A673 (cell line): Measurements from ENCODE around the gene RAB9B. TPM values are rescaled to one million over a fixed set of nuclear protein-coding genes. Genes with fewer than 3 reads are reported as not detected.

Source experiments
- BruUV-seq: library from RNA; stranded (reverse); fragments of 400-500 nt; replicated peaks from 2 replicates; lab custom pipeline; 2021; lab: Mats Ljungman, UMichigan
- CTCF ChIA-PET: fragments of 300-600 bp; sonication (Branson Sonifier 250); formaldehyde crosslinking; loops from one replicate; lab custom pipeline; 2022; ENCODE audit warnings: antibody characterized with exemption; lab: Charles Lee
- POLR2A ChIA-PET: fragments of 300-600 bp; sonication (Branson Sonifier 250); formaldehyde crosslinking; loops from one replicate; lab custom pipeline; 2022; ENCODE audit warnings: antibody characterized with exemption; ENCODE audit not compliant: low non-redundant PET; lab: Charles Lee
- DNase-seq: peaks from one replicate; pipeline ENCODE4 v3.0.0-alpha.2; 2015; ENCODE audit warnings: low spot score
- H3K27ac ChIP-seq: fragments of 200-600 bp; sonication (generic); 2 replicates; pipeline ENCODE4 v1.5.1; 2016; ENCODE audit warnings: mixed run types, low read depth, mild to moderate bottlenecking, mixed read lengths, antibody characterized with exemption, low read length; ENCODE audit not compliant: poor library complexity, severe bottlenecking
- H3K27me3 ChIP-seq: fragments of 200-600 bp; sonication (generic); replicated peaks from 2 replicates; pipeline ENCODE4 v1.6.1; 2017; ENCODE audit warnings: mixed run types, low read depth, mild to moderate bottlenecking, mixed read lengths, antibody characterized with exemption, low read length; ENCODE audit not compliant: insufficient read depth, poor library complexity
- H3K36me3 ChIP-seq: fragments of 200-600 bp; sonication (generic); 2 replicates; pipeline ENCODE4 v1.6.1; 2016; ENCODE audit warnings: mixed run types, mild to moderate bottlenecking, mixed read lengths, antibody characterized with exemption, low read length; ENCODE audit not compliant: insufficient read depth, poor library complexity, severe bottlenecking
- H3K4me1 ChIP-seq: fragments of 200-600 bp; sonication (generic); 2 replicates; pipeline ENCODE4 v1.6.1; 2017; ENCODE audit warnings: mixed run types, mild to moderate bottlenecking, mixed read lengths, antibody characterized with exemption, low read length; ENCODE audit not compliant: insufficient read depth, poor library complexity, severe bottlenecking
- H3K4me3 ChIP-seq: fragments of 200-600 bp; sonication (generic); 2 replicates; pipeline ENCODE4 v1.5.1; 2016; ENCODE audit warnings: low read depth, mixed run types, mild to moderate bottlenecking, mixed read lengths, low read length; ENCODE audit not compliant: poor library complexity, severe bottlenecking
- H3K9me3 ChIP-seq: fragments of 200-600 bp; sonication (generic); 2 replicates; pipeline ENCODE4 v1.6.1; 2016; ENCODE audit warnings: mixed run types, low read depth, mild to moderate bottlenecking, mixed read lengths, antibody characterized with exemption, low read length; ENCODE audit not compliant: poor library complexity, severe bottlenecking
- EZH2 ChIP-seq: fragments of 200-600 bp; sonication (generic); IDR thresholded peaks from 2 replicates; pipeline ENCODE4 v1.6.1; 2017; ENCODE audit warnings: borderline replicate concordance, low read depth, mild to moderate bottlenecking, mixed read lengths, antibody characterized with exemption, low read length; ENCODE audit not compliant: poor library complexity, severe bottlenecking
- intact Hi-C: fragments of 100-400 bp; cut with micrococcal nuclease; formaldehyde crosslinking; loops from one replicate; pipeline ENCODE4 v1.10.0; 2022; ENCODE audit not compliant: unreplicated experiment
- total RNA-seq: library from RNA; stranded (reverse); gene quantifications from 2 replicates; pipeline ENCODE4 v1.2.3, GENCODE V29; 2021
- TF ChIP-seq, protein P1 (sequence below): fragments of 300-800, 200-600 bp; sonication (generic); conservative IDR thresholded peaks from 2 replicates; pipeline ENCODE4 v1.5.1; 2017; ENCODE audit warnings: low read depth, mild to moderate bottlenecking, antibody characterized with exemption, low read length, moderate library complexity, mixed read lengths

RAB9B gene
- total RNA-seq, 1 experiment from 2014 or later: 0.67 TPM

GRCh38 chrX:103811858-103812257 is 20.2 kb downstream of the RAB9B start:
- no peaks in the 10 kb centered on the region for H3K36me3 ChIP-seq
- H3K4me3 ChIP-seq: no peak overlapping the region
- H3K27me3 ChIP-seq: no peaks in the 10 kb centered on the region
- H3K27ac ChIP-seq: no peak overlapping the region
- ChIA-PET CTCF (no interaction called here), POLR2A (no interaction called here)
- no peak for DNase-seq
- TF ChIP-seq, protein P1, sequence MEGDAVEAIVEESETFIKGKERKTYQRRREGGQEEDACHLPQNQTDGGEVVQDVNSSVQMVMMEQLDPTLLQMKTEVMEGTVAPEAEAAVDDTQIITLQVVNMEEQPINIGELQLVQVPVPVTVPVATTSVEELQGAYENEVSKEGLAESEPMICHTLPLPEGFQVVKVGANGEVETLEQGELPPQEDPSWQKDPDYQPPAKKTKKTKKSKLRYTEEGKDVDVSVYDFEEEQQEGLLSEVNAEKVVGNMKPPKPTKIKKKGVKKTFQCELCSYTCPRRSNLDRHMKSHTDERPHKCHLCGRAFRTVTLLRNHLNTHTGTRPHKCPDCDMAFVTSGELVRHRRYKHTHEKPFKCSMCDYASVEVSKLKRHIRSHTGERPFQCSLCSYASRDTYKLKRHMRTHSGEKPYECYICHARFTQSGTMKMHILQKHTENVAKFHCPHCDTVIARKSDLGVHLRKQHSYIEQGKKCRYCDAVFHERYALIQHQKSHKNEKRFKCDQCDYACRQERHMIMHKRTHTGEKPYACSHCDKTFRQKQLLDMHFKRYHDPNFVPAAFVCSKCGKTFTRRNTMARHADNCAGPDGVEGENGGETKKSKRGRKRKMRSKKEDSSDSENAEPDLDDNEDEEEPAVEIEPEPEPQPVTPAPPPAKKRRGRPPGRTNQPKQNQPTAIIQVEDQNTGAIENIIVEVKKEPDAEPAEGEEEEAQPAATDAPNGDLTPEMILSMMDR: no peak
- TF ChIP-seq EZH2: no peak
- no TSS peak for BruUV-seq
- H3K4me1 ChIP-seq: no peaks in the 10 kb centered on the region
- H3K9me3 ChIP-seq: no peaks in the 10 kb centered on the region
- intact Hi-C loops: loop anchor here (2.0 kb wide), 1 partner anchor 273 kb away; no protein-coding TSS in a partner anchor

DNA sequence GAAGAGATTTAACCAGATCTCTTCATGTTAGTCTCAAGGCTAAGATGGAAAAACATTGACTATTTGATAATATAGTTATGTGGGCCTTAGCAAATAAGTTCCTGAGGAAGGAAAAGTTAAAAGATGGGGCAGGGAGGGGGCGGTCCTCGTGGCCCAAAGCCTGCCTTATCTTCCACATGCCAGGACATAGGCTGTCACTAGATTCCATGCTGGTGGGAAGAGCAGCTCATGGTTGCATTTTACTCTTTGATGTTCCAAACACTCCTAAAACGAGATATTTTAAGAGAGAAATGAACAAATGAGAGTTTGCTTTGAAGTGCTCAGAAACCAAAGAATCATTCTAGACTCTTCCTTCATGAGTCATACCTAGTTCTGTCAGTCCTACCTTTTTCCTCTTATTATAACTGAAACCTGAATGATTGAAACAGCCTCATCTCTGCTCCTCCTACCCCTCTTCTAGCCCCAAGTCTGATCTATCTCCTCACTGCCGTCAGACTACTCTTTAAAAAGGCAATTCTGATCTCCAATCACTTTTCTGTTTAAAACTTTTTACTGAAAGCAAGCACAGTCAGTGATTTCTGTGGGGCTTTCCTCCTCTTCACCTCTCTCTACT is 25.1 kb downstream of the RAB9B start:
- intact Hi-C loops: no loop called here
- no peak overlapping the region for H3K4me3 ChIP-seq
- H3K9me3 ChIP-seq: no peaks in the 10 kb centered on the region
- DNase-seq: no peak
- POLR2A ChIA-PET: no interaction called here
- TF ChIP-seq EZH2: no peak
- TF ChIP-seq, protein P1: no peak
- H3K4me1 ChIP-seq: no peaks in the 10 kb centered on the region
- H3K27ac ChIP-seq: no peak overlapping the region
- CTCF ChIA-PET: no interaction called here
- H3K27me3 ChIP-seq: peaks cover 16% of the 10 kb centered on the region
- BruUV-seq: no TSS peak
- H3K36me3 ChIP-seq: no peaks in the 10 kb centered on the region

DNA sequence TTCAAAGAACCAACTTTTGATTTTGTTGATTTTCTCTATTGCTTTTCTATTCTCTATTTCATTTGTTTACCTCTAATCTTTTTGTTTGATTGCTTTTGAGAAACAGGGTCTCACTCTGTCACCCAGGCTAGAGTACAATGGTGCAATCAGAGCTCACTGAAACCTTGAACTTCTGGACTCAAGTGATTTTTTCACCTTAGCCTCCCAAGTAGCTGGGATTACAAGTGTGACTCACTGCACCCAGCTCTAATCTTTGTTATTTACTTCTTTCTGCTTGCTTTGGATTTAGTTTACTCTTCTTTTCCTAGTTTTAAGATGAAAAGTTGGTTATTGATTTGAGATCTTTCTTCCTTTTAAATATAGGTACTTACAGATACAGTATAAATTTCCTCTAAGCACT is 26.2 kb downstream of the RAB9B start:
- no peaks in the 10 kb centered on the region for H3K9me3 ChIP-seq

More for the DNA sequence above, 26.2 kb downstream of the RAB9B start:
- POLR2A ChIA-PET: no interaction called here
- Histone ChIP-seq H3K4me3 (no peak overlapping the region), H3K36me3 (no peaks in the 10 kb centered on the region), H3K27ac (no peak overlapping the region), H3K4me1 (no peaks in the 10 kb centered on the region), H3K27me3 (peaks cover 22% of the 10 kb centered on the region)
- intact Hi-C loops: no loop called here
- CTCF ChIA-PET: no interaction called here
- no peak for DNase-seq
- TF ChIP-seq EZH2: no peak
- TF ChIP-seq, protein P1: no peak
- no TSS peak for BruUV-seq
